Activated CD8-positive, alpha-beta T cell treated with anti-CD3 and anti-CD28 coated beads, Interleukin-2, amount 10 ng/mL, durations not matched to agents 7 days and 5 days (primary cell): ENCODE measurements around the gene ABT1. TPM values are rescaled to one million over a fixed set of nuclear protein-coding genes. Genes with fewer than 3 reads are reported as not detected.
A peak's percentile ranks its signal among the peaks of the same experiment; 100 is the strongest.

Source experiments
- ATAC-seq: fragments of 150-1000 bp; cut with Tn5 transposase; one replicate; pipeline ENCODE4 v1.10.0; 2021; ENCODE audit warnings: moderate library complexity
- CTCF ChIA-PET: fragments of 350-600 bp; sonication (Branson Sonifier 250); formaldehyde crosslinking; loops from one replicate; lab custom pipeline; 2021; ENCODE audit warnings: antibody characterized with exemption; lab: Charles Lee
- POLR2A ChIA-PET: fragments of 350-600 bp; sonication (Branson Sonifier 250); formaldehyde crosslinking; loops from one replicate; lab custom pipeline; 2021; ENCODE audit warnings: antibody characterized with exemption; lab: Charles Lee
- DNase-seq: peaks from one replicate; pipeline ENCODE4 v3.0.0-alpha.2; 2020
- H3K27ac Mint-ChIP-seq: one replicate; pipeline ENCODE4 v1.8.0; 2021; ENCODE audit warnings: mild to moderate bottlenecking, mixed read lengths
- H3K27me3 Mint-ChIP-seq: one replicate; pipeline ENCODE4 v1.8.0; 2021; ENCODE audit warnings: low read depth, mixed read lengths
- H3K36me3 Mint-ChIP-seq: one replicate; pipeline ENCODE4 v1.8.0; 2021; ENCODE audit warnings: low read depth, mixed read lengths
- H3K4me1 Mint-ChIP-seq: one replicate; pipeline ENCODE4 v1.8.0; 2021; ENCODE audit warnings: low read depth, mixed read lengths
- H3K4me3 Mint-ChIP-seq: one replicate; pipeline ENCODE4 v1.8.0; 2021; ENCODE audit warnings: mild to moderate bottlenecking, mixed read lengths
- H3K9me3 Mint-ChIP-seq: one replicate; pipeline ENCODE4 v1.8.0; 2022; ENCODE audit warnings: mixed read lengths; ENCODE audit not compliant: insufficient read depth
- total RNA-seq, 2 experiments: library from RNA; stranded (reverse); gene quantifications; one replicate each; pipeline ENCODE4 v1.2.3, GENCODE V29; 2021

ABT1 gene
- total RNA-seq, 2 experiments from 2014 or later = 25.0 to 25.3 TPM

DNA sequence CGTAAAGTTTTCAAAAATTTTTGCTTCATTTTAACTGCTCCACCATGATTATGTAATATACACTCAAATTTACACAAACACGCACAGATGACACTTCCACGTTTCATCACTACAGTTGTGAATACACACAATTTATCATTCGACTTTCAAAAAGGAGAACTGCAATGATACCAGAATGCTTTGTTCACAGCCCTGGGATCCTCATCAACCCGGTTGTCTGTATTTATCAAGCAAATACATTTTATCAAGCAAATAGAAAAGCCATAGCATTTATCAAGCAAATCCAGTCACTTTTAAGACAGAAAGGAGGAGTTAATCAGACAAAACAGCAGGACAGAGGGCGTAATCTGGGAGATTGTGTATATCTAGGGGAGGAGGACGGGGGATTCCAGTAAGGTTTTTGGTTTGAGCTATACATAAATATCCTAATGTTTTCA lies 20.3 kb upstream of the ABT1 start:
- peaks cover 40% of the 10 kb centered on the region for H3K4me1 Mint-ChIP-seq
- no peak overlapping the region for H3K27ac Mint-ChIP-seq
- H3K36me3 Mint-ChIP-seq = peaks cover 5% of the 10 kb centered on the region
- H3K27me3 Mint-ChIP-seq = peaks cover 20% of the 10 kb centered on the region
- ChIA-PET CTCF (interaction anchor here (1.0 to 20.0 kb wide), 7 partner anchors 8 to 254 kb away, joined by 3 to 298 read pairs (median 7); no protein-coding TSS in a partner anchor), POLR2A (interaction anchor here (0.6 to 1.0 kb wide), 2 partner anchors 13 to 360 kb away, joined by 3 to 4 read pairs; a partner anchor contains a TSS)
- no peak for DNase-seq
- H3K4me3 Mint-ChIP-seq = no peak overlapping the region
- ATAC-seq = no peak
- no peaks in the 10 kb centered on the region for H3K9me3 Mint-ChIP-seq

DNA sequence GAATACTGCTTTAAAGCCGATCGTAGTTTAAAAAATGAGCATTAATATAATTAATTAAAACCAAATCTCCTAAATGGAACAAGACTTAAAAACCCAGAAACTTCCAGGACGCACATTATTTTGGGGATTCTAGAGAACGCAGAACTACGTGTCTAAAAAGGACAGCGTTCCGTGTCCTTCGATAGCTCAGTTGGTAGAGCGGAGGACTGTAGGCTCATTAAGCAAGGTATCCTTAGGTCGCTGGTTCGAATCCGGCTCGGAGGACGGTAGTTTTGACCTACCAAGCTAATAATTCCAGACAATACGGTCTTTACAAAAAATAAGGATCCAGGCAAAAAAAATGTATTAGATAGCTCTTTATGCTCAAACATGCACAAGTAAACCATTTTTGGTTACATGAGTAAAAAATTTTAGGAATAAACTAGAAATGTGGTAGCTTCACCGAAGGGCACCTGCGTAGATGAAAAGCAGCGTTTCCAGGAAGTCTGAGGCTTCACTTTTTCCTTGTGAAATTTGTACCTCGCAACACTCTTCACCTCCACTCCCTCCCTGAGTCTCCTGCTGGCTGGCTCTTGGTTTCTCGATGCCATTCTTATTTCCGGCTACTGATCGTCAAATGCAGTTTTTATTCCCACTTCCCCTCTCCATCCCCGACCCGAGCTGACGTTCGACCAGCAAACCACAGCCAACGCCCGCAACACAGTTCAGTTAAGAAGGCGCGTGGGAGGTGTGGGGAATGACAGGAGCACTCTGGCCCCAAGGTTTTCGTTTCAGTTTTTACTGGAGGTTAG lies 19.6 kb upstream of the ABT1 start:
- Mint-ChIP-seq H3K36me3 (peaks cover 5% of the 10 kb centered on the region), H3K27me3 (peaks cover 22% of the 10 kb centered on the region), H3K27ac (peak overlapping the region; percentile 74), H3K4me1 (peaks cover 33% of the 10 kb centered on the region), H3K4me3 (peak overlapping the region; percentile 78), H3K9me3 (no peaks in the 10 kb centered on the region)
- POLR2A ChIA-PET = interaction anchor here (0.9 to 1.0 kb wide), 2 partner anchors 305 to 361 kb away, joined by 3 read pairs; a partner anchor contains a TSS
- DNase-seq = peak; percentile 72
- CTCF ChIA-PET = interaction anchor here (1.0 to 20.0 kb wide), 6 partner anchors 8 to 255 kb away, joined by 3 to 298 read pairs (median 8); no protein-coding TSS in a partner anchor
- ATAC-seq = peak; percentile 48

DNA sequence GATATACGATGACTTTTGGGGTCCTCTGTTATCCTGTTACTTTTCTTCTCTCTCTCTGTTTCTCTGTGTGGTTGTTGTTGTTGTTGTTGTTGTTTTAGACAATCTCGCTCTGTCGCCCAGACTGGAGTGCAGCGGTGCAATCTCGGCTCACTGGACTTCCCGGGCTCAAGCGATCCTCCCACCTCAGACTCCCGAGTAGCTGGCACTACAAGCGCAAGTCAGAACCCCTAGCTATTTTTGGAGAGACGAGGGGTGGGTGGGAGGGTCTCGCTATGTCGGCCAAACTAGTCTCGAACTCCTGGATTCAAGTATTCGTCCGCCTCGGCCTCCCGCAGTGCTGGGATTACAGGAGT lies 19.1 kb upstream of the ABT1 start:
- H3K36me3 Mint-ChIP-seq = peaks cover 5% of the 10 kb centered on the region
- ChIA-PET POLR2A (interaction anchor here (0.9 kb wide), 1 partner anchor 305 kb away, joined by 3 read pairs; a partner anchor contains a TSS), CTCF (interaction anchor here (1.5 to 20.0 kb wide), 3 partner anchors 9 to 255 kb away, joined by 7 to 298 read pairs (median 8); no protein-coding TSS in a partner anchor)
- peak overlapping the region; percentile 74 for H3K27ac Mint-ChIP-seq
- no peaks in the 10 kb centered on the region for H3K9me3 Mint-ChIP-seq
- DNase-seq (no peak), ATAC-seq (no peak)
- H3K27me3 Mint-ChIP-seq = peaks cover 22% of the 10 kb centered on the region
- peak overlapping the region; percentile 78 for H3K4me3 Mint-ChIP-seq
- peaks cover 28% of the 10 kb centered on the region for H3K4me1 Mint-ChIP-seq

DNA sequence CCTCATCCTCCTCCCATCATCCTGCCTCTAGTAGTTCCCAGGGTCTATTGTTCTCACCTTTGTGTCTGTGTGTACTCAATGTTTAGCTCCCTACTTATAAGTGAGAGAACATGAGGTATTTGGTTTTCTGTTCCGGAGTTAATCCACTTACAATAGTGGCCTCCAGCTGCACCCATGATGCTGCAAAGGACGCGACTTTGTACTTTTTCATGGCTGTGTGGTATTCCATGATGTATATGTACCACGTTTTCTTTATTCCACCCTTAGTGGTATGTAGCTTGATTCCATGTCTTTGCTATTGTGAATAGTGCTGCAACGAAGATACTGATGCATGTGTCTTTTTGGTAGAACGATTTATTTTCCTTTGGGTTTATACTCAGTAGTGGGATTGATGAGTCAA lies 18.5 kb upstream of the ABT1 start:
- CTCF ChIA-PET = interaction anchor here (2.0 to 20.0 kb wide), 2 partner anchors 15 to 256 kb away, joined by 7 to 298 read pairs; no protein-coding TSS in a partner anchor
- Mint-ChIP-seq H3K9me3 (no peaks in the 10 kb centered on the region), H3K27me3 (peaks cover 27% of the 10 kb centered on the region), H3K27ac (no peak overlapping the region), H3K36me3 (peaks cover 5% of the 10 kb centered on the region), H3K4me1 (peaks cover 22% of the 10 kb centered on the region), H3K4me3 (peak overlapping the region; percentile 5)
- no peak for ATAC-seq
- POLR2A ChIA-PET = no interaction called here
- no peak for DNase-seq

DNA sequence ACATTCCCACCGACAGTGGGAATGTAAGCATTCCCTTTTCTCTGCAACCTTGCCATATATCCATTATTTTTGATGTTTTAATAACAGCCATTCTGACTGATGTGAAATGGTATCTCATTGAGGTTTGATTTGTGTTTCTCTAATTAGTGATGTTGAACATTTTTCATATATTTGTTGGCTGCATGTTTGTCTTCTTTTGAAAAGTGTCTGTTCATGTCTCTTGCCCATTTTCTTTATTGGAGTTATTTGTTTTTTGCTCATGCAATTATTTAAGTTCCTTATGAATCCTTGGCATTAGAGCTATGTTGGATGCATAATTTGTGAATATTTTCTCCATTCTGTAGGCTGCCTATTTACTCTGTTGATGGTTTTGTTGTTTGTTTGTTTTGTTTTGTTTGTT lies 18.0 kb upstream of the ABT1 start:
- Mint-ChIP-seq H3K4me1 (peaks cover 21% of the 10 kb centered on the region), H3K4me3 (no peak overlapping the region), H3K27me3 (peaks cover 31% of the 10 kb centered on the region), H3K36me3 (peaks cover 5% of the 10 kb centered on the region), H3K27ac (no peak overlapping the region), H3K9me3 (no peaks in the 10 kb centered on the region)
- DNase-seq (no peak), ATAC-seq (no peak)
- POLR2A ChIA-PET = no interaction called here
- CTCF ChIA-PET = interaction anchor here (2.0 to 20.0 kb wide), 2 partner anchors 15 to 257 kb away, joined by 7 to 298 read pairs; no protein-coding TSS in a partner anchor

DNA sequence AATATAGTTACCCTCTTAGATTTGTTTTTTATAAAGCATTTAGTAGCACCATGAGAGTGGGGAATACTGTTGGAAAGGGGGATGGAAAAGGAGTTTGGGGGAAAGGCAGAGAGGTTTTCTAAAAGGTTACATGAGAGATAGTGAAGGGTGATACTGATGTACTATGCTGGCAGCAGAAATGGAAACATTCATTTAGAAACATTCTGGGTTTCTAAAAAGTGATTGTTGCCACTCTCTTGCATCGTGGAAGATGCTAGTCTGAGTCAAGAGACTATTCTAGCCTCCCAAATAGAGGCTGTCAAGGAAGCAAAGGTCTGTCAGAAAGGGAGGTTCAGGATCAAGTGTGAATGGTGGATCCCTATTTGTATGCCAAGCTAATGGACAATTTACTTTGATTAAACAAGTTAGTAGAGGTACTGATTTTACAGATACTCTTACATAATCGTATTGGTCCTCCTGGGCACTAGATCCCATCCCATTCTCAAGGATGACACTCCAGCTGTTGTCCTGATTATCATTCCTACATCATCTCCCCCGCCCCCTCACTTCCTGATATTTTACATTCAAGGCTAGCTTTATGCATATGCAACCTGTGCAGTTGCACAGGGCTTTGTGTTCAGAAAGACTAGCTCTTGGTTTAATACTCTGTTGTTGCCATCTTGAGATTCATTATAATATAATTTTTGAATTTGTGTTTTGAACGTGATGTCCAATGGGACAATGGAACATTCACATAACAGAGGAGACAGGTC lies 15.4 kb upstream of the ABT1 start:
- Mint-ChIP-seq H3K36me3 (peaks cover 5% of the 10 kb centered on the region), H3K27ac (no peak overlapping the region), H3K9me3 (no peaks in the 10 kb centered on the region), H3K27me3 (peaks cover 40% of the 10 kb centered on the region), H3K4me3 (no peak overlapping the region), H3K4me1 (peaks cover 13% of the 10 kb centered on the region)
- POLR2A ChIA-PET = no interaction called here
- DNase-seq (no peak), ATAC-seq (no peak)
- CTCF ChIA-PET = interaction anchor here (2.2 to 20.0 kb wide), 2 partner anchors 10 to 12 kb away, joined by 5 to 298 read pairs; no protein-coding TSS in a partner anchor

DNA sequence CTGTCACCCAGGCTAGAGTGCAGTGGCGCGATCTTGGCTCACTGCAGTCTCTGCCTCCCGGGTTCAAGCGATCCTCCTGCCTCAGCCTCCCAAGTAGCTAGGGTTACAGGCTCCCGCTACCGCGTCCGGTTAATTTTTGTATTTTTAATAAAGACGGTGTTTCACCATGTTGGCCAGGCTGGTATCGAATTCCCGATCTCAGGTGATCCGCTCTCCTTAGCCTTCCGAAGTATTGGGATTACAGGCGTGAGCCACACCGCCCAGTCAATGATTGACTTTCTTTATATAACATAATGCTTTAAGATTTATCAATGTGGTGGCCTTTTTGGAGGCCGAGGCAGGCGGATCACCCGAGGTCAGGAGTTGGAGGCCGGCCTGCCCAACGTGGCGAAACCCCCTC lies 7.8 kb upstream of the ABT1 start:
- H3K27me3 Mint-ChIP-seq = peaks cover 36% of the 10 kb centered on the region
- H3K9me3 Mint-ChIP-seq = no peaks in the 10 kb centered on the region
- no peak overlapping the region for H3K27ac Mint-ChIP-seq
- H3K4me1 Mint-ChIP-seq = no peaks in the 10 kb centered on the region
- DNase-seq (no peak), ATAC-seq (no peak)
- ChIA-PET CTCF (interaction anchor here (1.1 kb wide), 1 partner anchor 12 kb away, joined by 3 read pairs; no protein-coding TSS in a partner anchor), POLR2A (no interaction called here)
- no peaks in the 10 kb centered on the region for H3K36me3 Mint-ChIP-seq
- H3K4me3 Mint-ChIP-seq = no peak overlapping the region

DNA sequence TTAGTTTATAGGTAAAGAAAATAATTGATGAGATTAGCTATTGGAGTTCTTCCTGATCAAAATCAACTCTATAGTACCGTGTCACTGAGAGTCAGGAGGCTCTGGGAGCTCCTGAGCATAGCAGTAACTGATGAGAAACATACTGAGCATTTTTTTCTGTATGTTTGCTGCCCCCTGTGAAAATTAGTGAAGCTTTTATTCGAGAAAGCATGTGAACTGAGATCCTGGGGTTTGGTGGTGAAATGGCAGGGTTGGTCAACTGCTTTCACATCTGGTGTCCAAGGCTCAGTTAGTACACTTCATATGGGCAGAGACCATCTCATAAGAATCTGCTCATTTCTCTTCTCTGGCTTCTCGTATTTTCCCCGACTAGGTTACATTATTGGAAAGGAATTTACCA lies 4.1 kb upstream of the ABT1 start:
- CTCF ChIA-PET = interaction anchor here (4.8 to 6.3 kb wide), 2 partner anchors 15 to 253 kb away, joined by 58 to 298 read pairs; no protein-coding TSS in a partner anchor

DNA sequence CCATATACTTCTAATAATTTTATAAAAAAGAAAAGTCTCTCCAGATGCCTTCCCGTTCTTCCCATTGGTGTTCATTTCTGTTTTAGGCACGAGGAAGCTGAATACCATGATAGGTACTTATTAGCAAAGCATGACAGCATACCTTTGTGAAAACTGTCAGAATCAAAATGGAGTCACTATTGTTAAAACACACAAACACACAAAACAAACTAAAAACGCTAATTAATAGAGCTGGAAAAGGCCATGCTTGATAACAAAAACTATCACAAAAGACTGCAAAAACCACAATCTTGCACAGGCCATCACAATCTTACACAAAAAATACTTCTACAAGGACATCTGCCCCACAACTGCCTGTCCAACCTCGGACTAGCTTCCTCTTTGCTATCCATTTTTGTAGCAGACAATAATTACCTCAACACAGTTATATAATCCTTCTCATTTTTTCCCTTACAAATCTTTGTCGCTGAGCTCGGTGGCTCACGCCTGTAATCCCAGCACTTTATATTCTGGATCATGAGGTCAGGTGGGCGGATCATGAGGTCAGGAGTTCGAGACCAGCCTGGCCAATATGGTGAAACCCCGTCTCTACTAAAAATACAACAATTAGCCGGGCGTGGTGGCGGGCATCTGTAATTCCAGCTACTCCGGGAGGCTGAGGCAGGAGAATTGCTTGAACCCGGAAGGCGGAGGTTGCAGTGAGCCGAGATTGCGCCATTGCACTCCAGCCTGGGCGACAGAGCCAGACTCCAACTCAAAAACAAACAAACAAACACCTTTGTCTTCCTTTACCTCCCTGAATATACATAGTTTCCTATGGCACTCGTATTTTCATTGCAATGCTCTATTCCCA lies 3.2 kb upstream of the ABT1 start:
- Mint-ChIP-seq H3K27me3 (peaks cover 30% of the 10 kb centered on the region), H3K36me3 (peaks cover 1% of the 10 kb centered on the region), H3K4me3 (no peak overlapping the region), H3K9me3 (no peaks in the 10 kb centered on the region), H3K27ac (no peak overlapping the region), H3K4me1 (peaks cover 16% of the 10 kb centered on the region)
- POLR2A ChIA-PET = interaction anchor here (0.6 kb wide), 1 partner anchor 252 kb away, joined by 3 read pairs; no protein-coding TSS in a partner anchor
- DNase-seq (no peak), ATAC-seq (no peak)
- CTCF ChIA-PET = interaction anchor here (4.8 to 6.3 kb wide), 2 partner anchors 16 to 253 kb away, joined by 58 to 298 read pairs; no protein-coding TSS in a partner anchor

More for the DNA sequence above, 4.1 kb upstream of the ABT1 start:
- Mint-ChIP-seq H3K27me3 (peaks cover 30% of the 10 kb centered on the region), H3K4me3 (no peak overlapping the region), H3K36me3 (no peaks in the 10 kb centered on the region), H3K27ac (no peak overlapping the region), H3K9me3 (no peaks in the 10 kb centered on the region), H3K4me1 (peaks cover 7% of the 10 kb centered on the region)
- DNase-seq (no peak), ATAC-seq (no peak)
- POLR2A ChIA-PET = interaction anchor here (0.6 kb wide), 1 partner anchor 1300 kb away, joined by 3 read pairs; no protein-coding TSS in a partner anchor

DNA sequence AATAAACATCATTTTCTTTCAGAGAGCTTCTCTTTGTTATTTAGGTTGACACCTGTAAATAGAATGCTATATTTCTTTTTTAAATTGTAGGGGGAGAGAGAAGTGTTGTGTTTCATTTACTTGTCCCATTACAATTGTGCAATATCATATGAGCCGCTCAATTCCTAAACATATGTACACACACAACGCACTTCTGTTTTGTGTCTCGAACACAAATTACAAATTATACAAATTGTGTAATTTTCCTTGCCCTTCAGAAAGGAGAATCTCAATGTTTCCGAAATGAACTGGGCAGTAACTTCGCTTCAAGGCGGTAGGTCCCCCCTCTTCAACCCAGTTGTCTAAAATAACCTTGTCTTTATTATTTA lies 2.6 kb upstream of the ABT1 start:
- peaks cover 4% of the 10 kb centered on the region for H3K36me3 Mint-ChIP-seq
- no peak overlapping the region for H3K27ac Mint-ChIP-seq
- peaks cover 30% of the 10 kb centered on the region for H3K27me3 Mint-ChIP-seq
- no peak for ATAC-seq
- DNase-seq = no peak
- no peaks in the 10 kb centered on the region for H3K9me3 Mint-ChIP-seq
- CTCF ChIA-PET = interaction anchor here (4.8 to 6.3 kb wide), 2 partner anchors 17 to 254 kb away, joined by 58 to 298 read pairs; no protein-coding TSS in a partner anchor
- no peak overlapping the region for H3K4me3 Mint-ChIP-seq
- POLR2A ChIA-PET = no interaction called here
- H3K4me1 Mint-ChIP-seq = peaks cover 19% of the 10 kb centered on the region
